Breast epithelium (tissue), 3 donors: ENCODE measurements around the gene ZNF217.

ENCODE experiments used
- CTCF ChIP-seq, 3 donors: fragments of 450-650 bp; IDR thresholded peaks; one replicate each; pipeline ENCODE4 v1.5.1; 2016 to 2017; ENCODE audit warnings: antibody characterized with exemption in 3 of 3, mild to moderate bottlenecking in 3 of 3, moderate library complexity in 3 of 3
- POLR2A ChIP-seq: fragments of 450-650 bp; IDR thresholded peaks from one replicate; pipeline ENCODE4 v1.6.1; 2016; ENCODE audit warnings: antibody characterized with exemption, mild to moderate bottlenecking, moderate library complexity
- POLR2AphosphoS5 ChIP-seq, 3 donors: sonication (generic); formaldehyde crosslinking; IDR thresholded peaks; one replicate each; pipeline ENCODE4 v1.6.1; 2017; ENCODE audit warnings: antibody characterized with exemption in 3 of 3

- TF ChIP-seq CTCF (IDR thresholded peaks at IDR 0.05), result no peak
- no peak for TF ChIP-seq POLR2A
- TF ChIP-seq POLR2AphosphoS5 (IDR thresholded peaks at IDR 0.05), result no peak
These were observed 37.8 kb downstream of the ZNF217 start for GRCh38 chr20:53555816-53556215.
